OCI-LY1 (cell line): Measurements from ENCODE around the gene COQ9.

Source experiments
- H2AFZ ChIP-seq: fragments of 200-600 bp; sonication (generic), shearing (Covaris generic); 2 replicates; pipeline ENCODE4 v1.6.0; 2014; ENCODE audit warnings: antibody characterized with exemption, mild to moderate bottlenecking, low read length
- H3F3A ChIP-seq: fragments of 200-600 bp; sonication (generic), shearing (Covaris generic); 2 replicates; pipeline ENCODE4 v1.6.0; 2014; ENCODE audit warnings: mild to moderate bottlenecking, antibody characterized with exemption, low read length, moderate library complexity; ENCODE audit not compliant: insufficient read depth
- H3K27ac ChIP-seq: fragments of 200-600 bp; sonication (generic); 2 replicates; pipeline ENCODE4 v1.5.1; 2014; ENCODE audit warnings: low read length, mixed run types, mild to moderate bottlenecking, low read depth; ENCODE audit not compliant: poor library complexity, severe bottlenecking
- H3K27me3 ChIP-seq: fragments of 200-600 bp; sonication (generic); 2 replicates; pipeline ENCODE4 v1.6.0; 2014; ENCODE audit warnings: antibody characterized with exemption, mild to moderate bottlenecking, low read length, moderate library complexity; ENCODE audit not compliant: insufficient read depth
- H3K36me3 ChIP-seq: fragments of 200-600 bp; sonication (generic); 2 replicates; pipeline ENCODE4 v1.6.1; 2014; ENCODE audit warnings: mild to moderate bottlenecking, antibody characterized with exemption, low read length, moderate library complexity, mixed read lengths; ENCODE audit not compliant: insufficient read depth
- H3K4me1 ChIP-seq: fragments of 200-600 bp; sonication (generic); 2 replicates; pipeline ENCODE4 v1.5.1; 2014; ENCODE audit warnings: mild to moderate bottlenecking, low read length, moderate library complexity; ENCODE audit not compliant: insufficient read depth, severe bottlenecking
- H3K4me2 ChIP-seq: fragments of 200-600 bp; sonication (generic), shearing (Covaris generic); 2 replicates; pipeline ENCODE4 v1.6.1; 2014; ENCODE audit warnings: low read length
- H3K4me3 ChIP-seq: fragments of 200-600 bp; sonication (generic); 2 replicates; pipeline ENCODE4 v1.5.1; 2014; ENCODE audit warnings: low read length, low read depth, mild to moderate bottlenecking, mixed read lengths; ENCODE audit not compliant: poor library complexity, severe bottlenecking
- H3K79me2 ChIP-seq: fragments of 200-600 bp; shearing (Covaris generic); 2 replicates; pipeline ENCODE4 v1.6.1; 2016; ENCODE audit warnings: mixed run types, low read length, mixed read lengths; ENCODE audit not compliant: insufficient read depth
- H3K9ac ChIP-seq: fragments of 200-600 bp; sonication (generic), shearing (Covaris generic); 2 replicates; pipeline ENCODE4 v1.6.1; 2014; ENCODE audit warnings: mild to moderate bottlenecking, low read length, mixed read lengths
- H3K9me2 ChIP-seq: fragments of 200-600 bp; sonication (generic), shearing (Covaris generic); 2 replicates; pipeline ENCODE4 v1.6.1; 2014; ENCODE audit warnings: low read depth, mild to moderate bottlenecking, low read length, mixed read lengths
- H3K9me3 ChIP-seq: fragments of 200-600 bp; shearing (Covaris generic); 2 replicates; pipeline ENCODE4 v1.6.1; 2014; ENCODE audit warnings: low read length, mixed read lengths
- H4K20me1 ChIP-seq: fragments of 200-600 bp; sonication (generic), shearing (Covaris generic); 2 replicates; pipeline ENCODE4 v1.6.0; 2016; ENCODE audit warnings: mild to moderate bottlenecking, low read length; ENCODE audit not compliant: insufficient read depth
- EZH2 ChIP-seq: fragments of 200-600 bp; sonication (generic), shearing (Covaris generic); IDR thresholded peaks from 2 replicates; pipeline ENCODE4 v1.8.0; 2017; ENCODE audit warnings: borderline replicate concordance, mixed run types, mild to moderate bottlenecking, antibody characterized with exemption, low read length, moderate library complexity, mixed read lengths
- TF ChIP-seq, protein P1 (sequence below): fragments of 200-600 bp; sonication (generic), shearing (Covaris generic); IDR thresholded peaks from 2 replicates; pipeline ENCODE4 v1.5.1; 2017; ENCODE audit warnings: mild to moderate bottlenecking, antibody characterized with exemption, low read length, moderate library complexity, mixed read lengths

Gene COQ9

DNA sequence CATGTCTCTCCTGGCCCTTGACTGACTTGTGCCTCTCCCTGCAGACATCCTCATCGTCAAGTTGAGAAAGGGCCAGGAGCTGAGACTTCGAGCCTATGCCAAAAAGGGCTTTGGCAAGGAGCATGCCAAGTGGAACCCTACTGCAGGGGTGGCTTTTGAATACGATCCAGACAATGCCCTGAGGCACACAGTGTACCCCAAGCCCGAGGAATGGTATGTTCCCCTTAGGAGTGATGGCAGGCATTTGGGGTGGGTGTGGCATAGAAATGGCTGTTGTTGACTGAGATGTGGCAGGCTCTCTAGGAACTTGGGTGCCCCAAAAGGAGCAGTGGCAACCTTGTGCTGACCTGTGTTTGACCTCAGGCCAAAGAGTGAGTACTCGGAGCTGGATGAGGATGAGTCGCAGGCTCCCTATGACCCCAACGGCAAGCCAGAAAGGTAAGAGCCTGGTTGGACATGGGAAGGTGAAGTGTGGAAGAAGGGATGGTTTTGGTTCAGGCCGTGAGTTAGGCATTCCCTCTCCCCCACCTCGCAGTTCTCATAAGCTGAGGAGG is 22.7 kb downstream of the COQ9 start:
- Histone ChIP-seq H3K9ac (no peak overlapping the region), H3K79me2 (no peaks in the 10 kb centered on the region), H3K9me3 (no peaks in the 10 kb centered on the region), H3K4me3 (no peak overlapping the region), H3K4me2 (no peak overlapping the region), H2AFZ (no peak overlapping the region), H3F3A (no peaks in the 10 kb centered on the region), H3K9me2 (no peaks in the 10 kb centered on the region), H3K36me3 (peaks cover 58% of the 10 kb centered on the region), H4K20me1 (no peaks in the 10 kb centered on the region), H3K27me3 (no peaks in the 10 kb centered on the region), H3K4me1 (no peaks in the 10 kb centered on the region), H3K27ac (no peak overlapping the region)
- TF ChIP-seq, protein P1, sequence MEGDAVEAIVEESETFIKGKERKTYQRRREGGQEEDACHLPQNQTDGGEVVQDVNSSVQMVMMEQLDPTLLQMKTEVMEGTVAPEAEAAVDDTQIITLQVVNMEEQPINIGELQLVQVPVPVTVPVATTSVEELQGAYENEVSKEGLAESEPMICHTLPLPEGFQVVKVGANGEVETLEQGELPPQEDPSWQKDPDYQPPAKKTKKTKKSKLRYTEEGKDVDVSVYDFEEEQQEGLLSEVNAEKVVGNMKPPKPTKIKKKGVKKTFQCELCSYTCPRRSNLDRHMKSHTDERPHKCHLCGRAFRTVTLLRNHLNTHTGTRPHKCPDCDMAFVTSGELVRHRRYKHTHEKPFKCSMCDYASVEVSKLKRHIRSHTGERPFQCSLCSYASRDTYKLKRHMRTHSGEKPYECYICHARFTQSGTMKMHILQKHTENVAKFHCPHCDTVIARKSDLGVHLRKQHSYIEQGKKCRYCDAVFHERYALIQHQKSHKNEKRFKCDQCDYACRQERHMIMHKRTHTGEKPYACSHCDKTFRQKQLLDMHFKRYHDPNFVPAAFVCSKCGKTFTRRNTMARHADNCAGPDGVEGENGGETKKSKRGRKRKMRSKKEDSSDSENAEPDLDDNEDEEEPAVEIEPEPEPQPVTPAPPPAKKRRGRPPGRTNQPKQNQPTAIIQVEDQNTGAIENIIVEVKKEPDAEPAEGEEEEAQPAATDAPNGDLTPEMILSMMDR: no peak
- no peak for TF ChIP-seq EZH2

DNA sequence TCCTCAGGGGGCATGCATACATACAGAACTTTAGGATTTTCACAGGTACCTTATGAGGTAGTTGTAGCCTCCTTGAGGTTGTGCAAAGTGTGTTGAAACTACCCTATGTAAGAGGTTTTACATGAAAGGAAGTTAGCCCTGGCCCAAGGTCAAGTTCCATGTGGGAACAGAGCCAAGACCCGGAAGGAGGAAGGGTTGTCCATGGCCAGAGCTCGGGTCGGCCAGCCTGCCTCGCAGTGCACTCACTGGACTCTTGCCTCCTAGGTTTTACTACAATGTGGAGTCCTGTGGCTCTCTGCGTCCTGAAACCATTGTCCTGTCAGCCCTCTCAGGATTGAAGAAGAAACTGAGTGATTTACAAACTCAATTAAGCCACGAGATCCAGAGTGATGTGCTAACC is 23.4 kb downstream of the COQ9 start:
- TF ChIP-seq EZH2: no peak
- TF ChIP-seq, protein P1: no peak
- H3K9me3 ChIP-seq: no peaks in the 10 kb centered on the region
- no peaks in the 10 kb centered on the region for H3K79me2 ChIP-seq
- H4K20me1 ChIP-seq: no peaks in the 10 kb centered on the region
- H2AFZ ChIP-seq: no peak overlapping the region
- H3K9me2 ChIP-seq: no peaks in the 10 kb centered on the region
- no peak overlapping the region for H3K4me2 ChIP-seq
- peaks cover 51% of the 10 kb centered on the region for H3K36me3 ChIP-seq
- H3K27ac ChIP-seq: no peak overlapping the region
- no peaks in the 10 kb centered on the region for H3K4me1 ChIP-seq
- no peak overlapping the region for H3K4me3 ChIP-seq
- no peaks in the 10 kb centered on the region for H3F3A ChIP-seq
- no peaks in the 10 kb centered on the region for H3K27me3 ChIP-seq
- no peak overlapping the region for H3K9ac ChIP-seq

DNA sequence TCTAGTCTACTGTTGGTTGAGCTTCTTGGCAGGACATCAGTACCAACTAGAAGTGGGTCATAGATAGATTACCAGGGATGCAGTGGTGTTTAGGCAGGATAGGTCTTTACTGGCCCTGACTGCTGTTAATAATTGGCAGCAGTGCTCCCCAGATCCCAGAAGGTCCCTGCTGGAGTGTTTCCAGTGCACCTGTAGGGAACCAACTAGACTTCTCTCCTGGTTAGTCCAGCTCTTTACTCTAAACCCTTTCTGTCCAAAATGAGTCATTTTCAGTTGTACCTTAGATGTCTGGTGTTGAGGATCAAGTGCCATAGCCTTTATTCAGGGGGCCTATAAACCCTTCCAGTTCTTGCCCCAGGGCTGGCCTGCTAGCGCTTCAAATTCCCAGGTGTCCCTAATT is 23.9 kb downstream of the COQ9 start:
- Histone ChIP-seq H3K79me2 (no peaks in the 10 kb centered on the region), H3K4me1 (no peaks in the 10 kb centered on the region), H3K9ac (no peak overlapping the region), H3F3A (no peaks in the 10 kb centered on the region), H2AFZ (no peak overlapping the region), H3K27me3 (no peaks in the 10 kb centered on the region), H3K36me3 (peaks cover 46% of the 10 kb centered on the region), H3K27ac (no peak overlapping the region), H3K4me3 (no peak overlapping the region), H3K9me2 (no peaks in the 10 kb centered on the region), H3K4me2 (no peak overlapping the region), H4K20me1 (no peaks in the 10 kb centered on the region), H3K9me3 (no peaks in the 10 kb centered on the region)
- TF ChIP-seq, protein P1: no peak
- TF ChIP-seq EZH2: no peak
